Esophagus squamous epithelium (tissue), 4 donors: ENCODE results near the gene HP1BP3.

ENCODE experiments used
- CTCF ChIP-seq, 6 experiments: fragments of 450-650 bp in 4 of 6; fragments of 200-600 bp in 2 of 6; sonication (generic) in 2 of 6; IDR thresholded peaks; one replicate each; pipeline ENCODE4 v1.5.1; 2016 to 2019; ENCODE audit warnings: antibody characterized with exemption in 6 of 6, mild to moderate bottlenecking in 4 of 6, moderate library complexity in 4 of 6
- POLR2A ChIP-seq, 4 donors: fragments of 450-650 bp; IDR thresholded peaks; one replicate each; pipeline ENCODE4 v1.6.1; 2017; ENCODE audit warnings: antibody characterized with exemption in 4 of 4, mild to moderate bottlenecking in 4 of 4, moderate library complexity in 3 of 4

- TF ChIP-seq POLR2A (IDR thresholded peaks at IDR 0.05), result no peak
- no peak for TF ChIP-seq CTCF (IDR thresholded peaks at IDR 0.05)
Measured at GRCh38 chr1:20721117-20722061, 65.7 kb downstream of the HP1BP3 start.
